HepG2 (cell line): Measurements from ENCODE around the gene PDK1. TPM values are rescaled to one million over a fixed set of nuclear protein-coding genes. Genes with fewer than 3 reads are reported as not detected.

ENCODE experiments used
- ELF1 ChIP-seq: sonication (generic); formaldehyde crosslinking; IDR thresholded peaks from 2 replicates; pipeline ENCODE4 v1.4.0; 2020; ENCODE audit warnings: missing genetic modification reagents
- FIP1L1 ChIP-seq: fragments of 200-400 bp; formaldehyde crosslinking; IDR thresholded peaks from 2 replicates; pipeline ENCODE4 v1.6.1; 2018; ENCODE audit warnings: low read depth, mild to moderate bottlenecking, low read length, moderate library complexity, borderline replicate concordance; ENCODE audit not compliant: insufficient read depth
- GATA4 ChIP-seq: sonication (generic); IDR thresholded peaks from 2 replicates; pipeline ENCODE4 v1.6.1; 2016; ENCODE audit warnings: antibody characterized with exemption, low read depth, borderline replicate concordance
- GMEB2 ChIP-seq: IDR thresholded peaks from 2 replicates; pipeline ENCODE4 v1.6.1; 2016; ENCODE audit warnings: missing biosample characterization, missing genetic modification reagents, low read depth
- HDAC2 ChIP-seq: sonication (generic); formaldehyde crosslinking; IDR thresholded peaks from 2 replicates; pipeline ENCODE4 v1.4.0; 2020; ENCODE audit warnings: missing genetic modification reagents
- HDAC6 ChIP-seq: fragments of 200-600 bp; sonication (generic); IDR thresholded peaks from 2 replicates; pipeline ENCODE4 v1.7.0; 2017; ENCODE audit warnings: mild to moderate bottlenecking, antibody characterized with exemption, low read length, low read depth
- HES4 ChIP-seq: sonication (generic); formaldehyde crosslinking; IDR thresholded peaks from 2 replicates; pipeline ENCODE4 v1.9.0; 2021; ENCODE audit warnings: mild to moderate bottlenecking, missing genetic modification reagents, borderline replicate concordance
- HNRNPL ChIP-seq: fragments of 200-400 bp; formaldehyde crosslinking; IDR thresholded peaks from 2 replicates; pipeline ENCODE4 v1.6.1; 2017; ENCODE audit warnings: mild to moderate bottlenecking, low read depth, low read length
- HOXD1 ChIP-seq: sonication (generic); formaldehyde crosslinking; IDR thresholded peaks from 2 replicates; pipeline ENCODE4 v1.5.0; 2020; ENCODE audit warnings: missing genetic modification reagents
- IKZF1 ChIP-seq: fragments of 450-650 bp; IDR thresholded peaks from 2 replicates; pipeline ENCODE4 v1.7.1; 2016
- MXD3 ChIP-seq: IDR thresholded peaks from 2 replicates; pipeline ENCODE4 v1.6.1; 2016; ENCODE audit warnings: mild to moderate bottlenecking, missing biosample characterization, missing genetic modification reagents
- NFRKB ChIP-seq: fragments of 450-650 bp; IDR thresholded peaks from 2 replicates; pipeline ENCODE4 v1.6.1; 2017
- NR1H2 ChIP-seq: sonication (generic); formaldehyde crosslinking; IDR thresholded peaks from 2 replicates; pipeline ENCODE4 v1.8.1; 2022; ENCODE audit warnings: low read depth, missing genetic modification reagents, borderline replicate concordance
- RBM22 ChIP-seq: fragments of 200-400 bp; formaldehyde crosslinking; optimal IDR thresholded peaks from 2 replicates; pipeline ENCODE3; 2017; ENCODE audit warnings: mild to moderate bottlenecking, low read length, moderate library complexity
- REPIN1 ChIP-seq: sonication (generic); formaldehyde crosslinking; IDR thresholded peaks from 2 replicates; pipeline ENCODE4 v1.8.0; 2022; ENCODE audit warnings: missing genetic modification reagents, low read depth, mild to moderate bottlenecking, borderline replicate concordance
- SP4 ChIP-seq: sonication (generic); formaldehyde crosslinking; IDR thresholded peaks from 2 replicates; pipeline ENCODE4 v1.8.1; 2023; ENCODE audit warnings: mild to moderate bottlenecking, missing genetic modification reagents
- STAG1 ChIP-seq: sonication (generic); formaldehyde crosslinking; IDR thresholded peaks from 2 replicates; pipeline ENCODE4 v1.4.0; 2020; ENCODE audit warnings: missing genetic modification reagents
- TARDBP ChIP-seq: sonication (generic); formaldehyde crosslinking; IDR thresholded peaks from 2 replicates; pipeline ENCODE4 v1.8.0; 2022; ENCODE audit warnings: mild to moderate bottlenecking, missing genetic modification reagents
- TBX2 ChIP-seq: sonication (generic); formaldehyde crosslinking; IDR thresholded peaks from 2 replicates; pipeline ENCODE4 v1.5.0; 2020; ENCODE audit warnings: missing genetic modification reagents, mild to moderate bottlenecking, borderline replicate concordance
- TEAD2 ChIP-seq: sonication (generic); formaldehyde crosslinking; IDR thresholded peaks from 2 replicates; pipeline ENCODE4 v1.9.0; 2021; ENCODE audit warnings: missing genetic modification reagents
- TEF ChIP-seq: sonication (generic); formaldehyde crosslinking; IDR thresholded peaks from 2 replicates; pipeline ENCODE4 v1.5.0; 2020; ENCODE audit warnings: missing genetic modification reagents
- ZBTB26 ChIP-seq: IDR thresholded peaks from 2 replicates; pipeline ENCODE4 v1.6.1; 2016; ENCODE audit warnings: missing compliant biosample characterization, missing genetic modification reagents, borderline replicate concordance
- ZNF263 ChIP-seq: sonication (generic); formaldehyde crosslinking; IDR thresholded peaks from 2 replicates; pipeline ENCODE4 v1.4.0; 2020; ENCODE audit warnings: missing genetic modification reagents
- ZNF607 ChIP-seq: sonication (generic); formaldehyde crosslinking; IDR thresholded peaks from 2 replicates; pipeline ENCODE4 v1.5.1; 2020; ENCODE audit warnings: missing genetic modification reagents, mild to moderate bottlenecking, borderline replicate concordance
- ZNF619 ChIP-seq: sonication (generic); formaldehyde crosslinking; IDR thresholded peaks from 2 replicates; pipeline ENCODE4 v1.4.0; 2020; ENCODE audit warnings: mild to moderate bottlenecking, missing genetic modification reagents
- ZNF720 ChIP-seq: sonication (generic); formaldehyde crosslinking; IDR thresholded peaks from 2 replicates; pipeline ENCODE4 v1.4.0; 2020; ENCODE audit warnings: missing genetic modification reagents
- ZNF792 ChIP-seq: IDR thresholded peaks from 2 replicates; pipeline ENCODE4 v1.6.1; 2016
- polyA plus RNA-seq, 8 experiments: library from polyadenylated mRNA; depleted of rRNA in 3 of 8; stranded (reverse) in 7 of 8; unstranded in 1 of 8; fragments of >200 nt; fragmentation: Illumina TruSeq in 4 of 8; extraction: Trizol in 4 of 8; gene quantifications; 2 replicates each; pipeline versions ENCODE4 v1.2.1 to v1.2.3, GENCODE V29; 2011 to 2016; ENCODE audit warnings: low read depth in 4 of 8, missing spikeins in 1 of 8, mixed read lengths in 1 of 8; ENCODE audit not compliant: insufficient read depth in 1 of 8
- total RNA-seq, 5 experiments: library from RNA; depleted of rRNA; stranded (reverse); fragments of >200 nt; fragmentation: Illumina TruSeq; extraction: Trizol; gene quantifications; 2 replicates each; pipeline ENCODE4 v1.2.3, GENCODE V29; 2016; ENCODE audit warnings: low read depth in 1 of 5

PDK1 gene
- total and polyA plus RNA-seq, 2 of the 13 experiments (the other 11 are each of a cell fraction or from before 2014, with no cell fraction given) = 11.9 to 96.9 TPM

- TF ChIP-seq GMEB2 (CRISPR knock-in tag) (peak; percentile 68), TEF (CRISPR knock-in tag) (no peak), HNRNPL (no peak), NR1H2 (CRISPR knock-in tag) (no peak; the same call in 1 of the 2 replicates), TBX2 (CRISPR knock-in tag) (peak; percentile 94), ZNF792 (CRISPR knock-in tag) (peak; percentile 69), HES4 (peak; percentile 84), HOXD1 (CRISPR knock-in tag) (peak; percentile 47; the same call in 1 of the 2 replicates), ZNF607 (CRISPR knock-in tag) (peak; percentile 78), STAG1 (0 out of 2 replicates have a peak, but pooled peaks have one; percentile 14), HDAC2 (CRISPR knock-in tag) (peak; percentile 84), ZNF720 (CRISPR knock-in tag) (0 out of 2 replicates have a peak, but pooled peaks have one; percentile 88), RBM22 (no peak), SP4 (CRISPR knock-in tag) (peak; percentile 95), GATA4 (peak; percentile 74), IKZF1 (no peak), FIP1L1 (no peak), TARDBP (CRISPR knock-in tag) (peak; percentile 84; the same call in 1 of the 2 replicates), TEAD2 (CRISPR knock-in tag) (peak; percentile 77; the same call in 1 of the 2 replicates), ZNF619 (CRISPR knock-in tag) (peak; percentile 92; the same call in 1 of the 2 replicates), ZNF263 (CRISPR knock-in tag) (peak; percentile 64; the same call in 1 of the 2 replicates), ZBTB26 (CRISPR knock-in tag) (peak; percentile 94), HDAC6 (no peak), REPIN1 (CRISPR knock-in tag) (peak; percentile 92), MXD3 (CRISPR knock-in tag) (peak; percentile 54; the same call in 1 of the 2 replicates), ELF1 (peak; percentile 55; the same call in 1 of the 2 replicates), NFRKB (no peak)
These were observed at the start of gene PDK1 (continued) for GRCh38 chr2:172555522-172556283.
